GM06990 (cell line): ENCODE measurements around the gene RPGRIP1L.

Experiments
- DNase-seq: peaks from one replicate; pipeline ENCODE4 v3.0.0-alpha.2; 2011; ENCODE audit not compliant: insufficient read length; ENCODE audit errors: extremely low read depth
- H3K27me3 ChIP-seq: replicated peaks from 2 replicates; pipeline ENCODE4 v1.6.0; 2011; ENCODE audit warnings: low read length; ENCODE audit not compliant: control insufficient read depth, insufficient read depth
- H3K36me3 ChIP-seq: 2 replicates; pipeline ENCODE4 v1.5.1; 2011; ENCODE audit warnings: low read length; ENCODE audit not compliant: control insufficient read depth, insufficient read depth
- H3K4me3 ChIP-seq: replicated peaks from 2 replicates; pipeline ENCODE4 v1.5.1; 2011; ENCODE audit warnings: low read depth, mild to moderate bottlenecking, control low read depth, low read length
- CTCF ChIP-seq: IDR thresholded peaks from 2 replicates; pipeline ENCODE4 v1.5.1; 2011; ENCODE audit warnings: low read length, control low read depth, mild to moderate bottlenecking, inconsistent platforms; ENCODE audit not compliant: insufficient read depth, poor library complexity, severe bottlenecking

The RPGRIP1L gene

GRCh38 chr16:53717577-53717976 is 13.9 kb upstream of the RPGRIP1L start:
- TF ChIP-seq CTCF: no peak
- no peak for DNase-seq

DNA sequence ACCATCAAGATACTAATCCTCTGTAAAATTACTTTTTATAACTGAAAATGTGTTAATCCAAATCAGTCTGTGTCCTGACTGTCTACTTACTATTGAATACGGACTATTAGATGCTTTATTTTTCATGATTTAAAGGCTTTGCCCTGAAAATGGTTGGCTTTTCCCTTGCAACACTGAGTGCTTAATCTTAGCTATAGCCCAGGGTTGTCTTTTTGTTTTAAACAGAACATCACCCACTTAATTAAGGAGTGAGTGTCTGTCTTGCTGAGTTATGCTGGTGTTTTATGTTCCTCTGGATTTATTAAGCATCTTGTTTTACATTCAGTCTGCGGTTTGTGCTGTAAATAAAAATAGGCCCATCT is 11.3 kb upstream of the RPGRIP1L start:
- H3K27me3 ChIP-seq: no peaks in the 10 kb centered on the region
- TF ChIP-seq CTCF: no peak
- no peaks in the 10 kb centered on the region for H3K36me3 ChIP-seq
- no peak for DNase-seq
- no peak overlapping the region for H3K4me3 ChIP-seq

More at GRCh38 chr16:53717577-53717976, 13.9 kb upstream of the RPGRIP1L start:
- no peak overlapping the region for H3K4me3 ChIP-seq
- H3K36me3 ChIP-seq: no peaks in the 10 kb centered on the region
- no peaks in the 10 kb centered on the region for H3K27me3 ChIP-seq

DNA sequence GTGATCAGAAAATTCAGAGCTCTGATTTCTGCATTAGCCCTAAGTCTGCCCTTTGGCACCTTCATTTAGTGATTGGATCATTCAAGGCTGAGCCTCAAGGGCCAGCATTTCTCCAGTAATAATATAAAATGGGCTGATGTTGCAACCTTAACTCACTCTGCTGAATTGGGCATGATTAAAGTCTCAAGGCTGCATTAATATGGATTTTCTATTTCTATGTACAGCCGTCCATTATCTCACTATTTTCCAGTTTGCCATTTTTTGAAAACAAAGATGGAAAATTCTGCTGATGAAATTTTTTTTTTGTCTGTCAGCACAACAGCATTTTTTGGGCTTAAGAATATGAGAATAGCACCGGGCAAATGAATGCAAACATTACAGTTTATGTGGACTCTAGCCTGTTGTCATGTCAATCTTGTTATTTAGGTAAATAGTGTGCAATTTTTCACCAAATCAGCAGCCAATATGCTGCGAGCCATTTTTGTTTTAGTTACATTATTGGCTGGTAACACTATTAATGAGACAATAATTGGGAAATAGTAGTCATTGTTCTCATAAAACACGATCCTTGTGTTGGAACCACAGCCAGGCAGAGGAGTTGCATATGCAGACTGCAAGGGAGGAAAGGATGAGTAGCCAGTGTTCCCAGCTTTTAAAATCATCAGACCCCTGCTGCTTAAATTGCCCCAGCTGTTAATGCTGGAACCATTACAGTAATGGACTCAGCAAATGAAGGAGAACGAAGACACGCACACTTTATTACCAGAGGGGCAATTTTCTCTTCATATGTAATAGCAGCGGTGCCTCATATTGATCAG is 10.8 kb upstream of the RPGRIP1L start:
- DNase-seq: no peak
- Histone ChIP-seq H3K27me3 (no peaks in the 10 kb centered on the region), H3K36me3 (no peaks in the 10 kb centered on the region)

DNA sequence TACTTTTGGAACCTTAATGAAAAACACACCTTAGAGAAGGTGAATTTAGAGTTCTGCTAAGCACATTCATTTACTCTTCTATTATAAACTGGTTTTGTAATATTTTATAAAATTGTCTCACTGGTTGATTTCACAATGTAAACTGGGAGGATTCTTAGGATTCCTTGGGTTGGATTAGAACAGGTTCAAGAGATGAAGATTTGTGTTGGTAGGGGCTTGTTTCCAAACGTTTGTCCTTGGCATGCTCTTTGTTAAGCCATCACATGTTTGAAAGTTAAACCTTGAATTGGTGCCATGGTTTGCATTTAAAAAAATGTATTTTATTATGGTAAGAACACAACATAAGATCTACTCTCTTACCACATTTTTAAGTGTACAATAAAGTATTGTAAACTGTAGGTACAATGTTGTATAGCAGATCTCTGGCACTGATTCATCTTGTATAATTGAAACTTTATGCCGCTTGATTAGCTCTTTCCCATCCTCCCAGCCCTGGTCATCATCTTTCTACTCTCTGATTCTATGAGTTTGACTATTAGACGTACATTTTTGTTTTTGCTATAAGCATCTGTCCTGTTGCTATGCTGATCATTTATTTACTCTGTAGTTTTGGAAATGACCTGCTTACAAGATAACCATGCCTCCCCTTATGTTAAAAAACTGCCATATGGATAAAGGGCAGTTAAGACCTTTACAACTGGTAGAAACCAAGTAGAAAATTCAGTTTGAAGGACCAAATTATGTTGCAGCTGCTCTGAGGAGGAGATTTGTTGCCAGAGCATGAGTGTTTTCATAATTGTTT is 9.9 kb upstream of the RPGRIP1L start:
- no peak for TF ChIP-seq CTCF
- no peak overlapping the region for H3K4me3 ChIP-seq
- DNase-seq: no peak
- no peaks in the 10 kb centered on the region for H3K27me3 ChIP-seq
- no peaks in the 10 kb centered on the region for H3K36me3 ChIP-seq

More for the DNA sequence above, 10.8 kb upstream of the RPGRIP1L start:
- TF ChIP-seq CTCF: no peak
- no peak overlapping the region for H3K4me3 ChIP-seq

GRCh38 chr16:53712065-53712464 is 8.4 kb upstream of the RPGRIP1L start:
- H3K27me3 ChIP-seq: no peaks in the 10 kb centered on the region
- H3K4me3 ChIP-seq: no peak overlapping the region
- no peaks in the 10 kb centered on the region for H3K36me3 ChIP-seq
- no peak for TF ChIP-seq CTCF
- no peak for DNase-seq
